ENCODE results near the gene ANKRD24.

DNA sequence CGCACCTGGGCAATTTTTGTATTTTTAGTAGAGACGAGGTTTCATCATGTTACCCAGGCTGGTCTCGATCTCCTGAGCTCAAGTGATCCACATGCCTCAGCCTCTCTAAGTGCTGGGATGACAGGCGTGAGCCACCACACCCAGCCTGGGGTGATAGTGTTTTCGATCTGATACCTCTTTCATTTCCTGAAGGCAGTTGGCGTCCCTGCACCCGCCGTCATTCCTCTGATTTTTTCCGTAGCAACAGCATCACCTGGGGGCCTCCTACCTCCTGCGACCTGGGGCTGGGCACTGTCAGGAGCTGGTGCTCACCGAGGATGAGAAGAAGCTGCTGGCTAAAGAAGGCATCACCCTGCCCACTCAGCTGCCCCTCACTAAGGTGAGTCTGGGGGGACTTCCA is 18.2 kb upstream of the ANKRD24 start:
- TF ChIP-seq POLR2A (IDR thresholded peaks at IDR 0.05) (no peak), EP300 (IDR thresholded peaks at IDR 0.05) (no peak)
- TF ChIP-seq, protein P1, sequence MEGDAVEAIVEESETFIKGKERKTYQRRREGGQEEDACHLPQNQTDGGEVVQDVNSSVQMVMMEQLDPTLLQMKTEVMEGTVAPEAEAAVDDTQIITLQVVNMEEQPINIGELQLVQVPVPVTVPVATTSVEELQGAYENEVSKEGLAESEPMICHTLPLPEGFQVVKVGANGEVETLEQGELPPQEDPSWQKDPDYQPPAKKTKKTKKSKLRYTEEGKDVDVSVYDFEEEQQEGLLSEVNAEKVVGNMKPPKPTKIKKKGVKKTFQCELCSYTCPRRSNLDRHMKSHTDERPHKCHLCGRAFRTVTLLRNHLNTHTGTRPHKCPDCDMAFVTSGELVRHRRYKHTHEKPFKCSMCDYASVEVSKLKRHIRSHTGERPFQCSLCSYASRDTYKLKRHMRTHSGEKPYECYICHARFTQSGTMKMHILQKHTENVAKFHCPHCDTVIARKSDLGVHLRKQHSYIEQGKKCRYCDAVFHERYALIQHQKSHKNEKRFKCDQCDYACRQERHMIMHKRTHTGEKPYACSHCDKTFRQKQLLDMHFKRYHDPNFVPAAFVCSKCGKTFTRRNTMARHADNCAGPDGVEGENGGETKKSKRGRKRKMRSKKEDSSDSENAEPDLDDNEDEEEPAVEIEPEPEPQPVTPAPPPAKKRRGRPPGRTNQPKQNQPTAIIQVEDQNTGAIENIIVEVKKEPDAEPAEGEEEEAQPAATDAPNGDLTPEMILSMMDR (IDR thresholded peaks at IDR 0.05) = no peak

Data from stomach (tissue), 4 donors.